ENCODE data around the gene ADAMTSL1.

DNA sequence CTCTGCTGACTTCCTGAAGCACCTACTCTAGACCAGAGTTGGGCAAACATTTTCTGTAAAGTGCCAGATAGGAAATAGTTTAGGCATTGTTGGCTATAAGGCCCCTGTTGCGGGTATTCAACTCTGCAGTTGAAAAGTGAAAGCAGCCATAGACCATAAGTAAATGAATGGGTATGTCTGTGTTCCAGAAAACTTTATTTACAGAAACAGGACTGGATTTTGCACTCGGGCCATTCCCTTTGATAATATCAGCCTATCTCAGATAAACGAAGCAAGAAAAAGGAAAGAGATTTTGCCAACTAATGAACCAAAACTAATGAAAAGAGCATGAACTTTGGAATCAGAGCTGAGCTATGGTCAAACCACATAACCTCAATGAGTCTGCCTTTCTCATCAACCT, 374.7 kb downstream of the ADAMTSL1 start:
- TF ChIP-seq POLR2AphosphoS5 (IDR thresholded peaks at IDR 0.05; ENCODE audit: low read depth, low read length) (no peak), SP2 (IDR thresholded peaks at IDR 0.05; ENCODE audit: low read length) (no peak), JUN (IDR thresholded peaks at IDR 0.05; ENCODE audit: low read depth, low read length) (no peak)
- TF ChIP-seq, protein P1, sequence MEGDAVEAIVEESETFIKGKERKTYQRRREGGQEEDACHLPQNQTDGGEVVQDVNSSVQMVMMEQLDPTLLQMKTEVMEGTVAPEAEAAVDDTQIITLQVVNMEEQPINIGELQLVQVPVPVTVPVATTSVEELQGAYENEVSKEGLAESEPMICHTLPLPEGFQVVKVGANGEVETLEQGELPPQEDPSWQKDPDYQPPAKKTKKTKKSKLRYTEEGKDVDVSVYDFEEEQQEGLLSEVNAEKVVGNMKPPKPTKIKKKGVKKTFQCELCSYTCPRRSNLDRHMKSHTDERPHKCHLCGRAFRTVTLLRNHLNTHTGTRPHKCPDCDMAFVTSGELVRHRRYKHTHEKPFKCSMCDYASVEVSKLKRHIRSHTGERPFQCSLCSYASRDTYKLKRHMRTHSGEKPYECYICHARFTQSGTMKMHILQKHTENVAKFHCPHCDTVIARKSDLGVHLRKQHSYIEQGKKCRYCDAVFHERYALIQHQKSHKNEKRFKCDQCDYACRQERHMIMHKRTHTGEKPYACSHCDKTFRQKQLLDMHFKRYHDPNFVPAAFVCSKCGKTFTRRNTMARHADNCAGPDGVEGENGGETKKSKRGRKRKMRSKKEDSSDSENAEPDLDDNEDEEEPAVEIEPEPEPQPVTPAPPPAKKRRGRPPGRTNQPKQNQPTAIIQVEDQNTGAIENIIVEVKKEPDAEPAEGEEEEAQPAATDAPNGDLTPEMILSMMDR (IDR thresholded peaks at IDR 0.05; ENCODE audit: control extremely low read depth in 1 of 3, insufficient read depth in 1 of 3, low read depth in 1 of 3, low read length in 3 of 3), result no peak

Data from H1 (cell line).